Ovary (tissue), 3 donors: Measurements from ENCODE around the gene AKT1S1.

Experiments used
- CTCF ChIP-seq, 3 donors: fragments of 450-650 bp in 2 of 3; fragments of 200-600 bp in 1 of 3; IDR thresholded peaks; one replicate each; pipeline versions ENCODE4 v1.5.1 to v1.8.0; 2016 to 2022; ENCODE audit warnings: antibody characterized with exemption in 3 of 3, mild to moderate bottlenecking in 1 of 3
- POLR2A ChIP-seq: fragments of 450-650 bp; IDR thresholded peaks from one replicate; pipeline ENCODE4 v1.6.1; 2017; ENCODE audit warnings: antibody characterized with exemption, mild to moderate bottlenecking, moderate library complexity
- donor health status: DM: no; HTN: no; CAD: no.

- TF ChIP-seq CTCF (IDR thresholded peaks at IDR 0.05), result no peak
- TF ChIP-seq POLR2A, result no peak
Measured at GRCh38 chr19:49856574-49857021, 20.6 kb downstream of the AKT1S1 start.
